ENCODE data around the gene GOLGA6L7. TPM values are rescaled to one million over a fixed set of nuclear protein-coding genes. Genes with fewer than 3 reads are reported as not detected.
"Not testable (repeated sequence)": the region's sequence is repeated elsewhere in the genome, so short reads cannot be mapped to it uniquely, and the experiment has no call there.

The GOLGA6L7 gene
- total and polyA plus RNA-seq, 3 donors from 2014 or later = 4.3 to 15.7 (median 13.6) TPM

DNA sequence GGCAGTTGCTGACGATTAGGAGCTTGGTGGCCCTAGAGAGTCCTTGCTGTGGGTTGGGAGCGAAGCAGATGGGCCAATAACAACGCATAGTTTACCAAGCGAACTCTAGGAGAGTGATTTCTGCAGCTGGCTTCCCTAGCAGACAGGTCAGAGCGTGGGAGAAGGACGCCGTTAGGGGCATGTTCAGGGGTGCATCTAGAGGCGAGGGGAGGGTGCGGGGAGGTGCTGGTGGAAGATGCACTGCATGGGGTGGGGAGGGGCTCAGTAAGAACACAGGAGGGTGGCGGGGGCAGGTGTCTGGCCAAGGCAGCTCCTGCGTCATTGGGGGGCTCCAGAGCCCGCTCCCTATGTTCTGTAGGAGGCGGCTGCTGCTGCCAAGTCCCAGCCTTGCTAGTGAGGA lies 46.2 kb upstream of the GOLGA6L7 start:
- no peaks in the 10 kb centered on the region for H3K4me1 ChIP-seq
- WGBS, 2 donors = 64 to 81% methylated on average over 13 of the region's 13 CpGs
- H3K27me3 ChIP-seq = no peaks in the 10 kb centered on the region
- no peak for DNase-seq
- H3K4me3 ChIP-seq = no peak overlapping the region
- H3K27ac ChIP-seq = no peak overlapping the region
- no peaks in the 10 kb centered on the region for H3K36me3 ChIP-seq (ENCODE audit: low read depth, missing control alignments)
- TF ChIP-seq, protein P1, sequence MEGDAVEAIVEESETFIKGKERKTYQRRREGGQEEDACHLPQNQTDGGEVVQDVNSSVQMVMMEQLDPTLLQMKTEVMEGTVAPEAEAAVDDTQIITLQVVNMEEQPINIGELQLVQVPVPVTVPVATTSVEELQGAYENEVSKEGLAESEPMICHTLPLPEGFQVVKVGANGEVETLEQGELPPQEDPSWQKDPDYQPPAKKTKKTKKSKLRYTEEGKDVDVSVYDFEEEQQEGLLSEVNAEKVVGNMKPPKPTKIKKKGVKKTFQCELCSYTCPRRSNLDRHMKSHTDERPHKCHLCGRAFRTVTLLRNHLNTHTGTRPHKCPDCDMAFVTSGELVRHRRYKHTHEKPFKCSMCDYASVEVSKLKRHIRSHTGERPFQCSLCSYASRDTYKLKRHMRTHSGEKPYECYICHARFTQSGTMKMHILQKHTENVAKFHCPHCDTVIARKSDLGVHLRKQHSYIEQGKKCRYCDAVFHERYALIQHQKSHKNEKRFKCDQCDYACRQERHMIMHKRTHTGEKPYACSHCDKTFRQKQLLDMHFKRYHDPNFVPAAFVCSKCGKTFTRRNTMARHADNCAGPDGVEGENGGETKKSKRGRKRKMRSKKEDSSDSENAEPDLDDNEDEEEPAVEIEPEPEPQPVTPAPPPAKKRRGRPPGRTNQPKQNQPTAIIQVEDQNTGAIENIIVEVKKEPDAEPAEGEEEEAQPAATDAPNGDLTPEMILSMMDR (IDR thresholded peaks at IDR 0.05) = no peak
- no peak for TF ChIP-seq POLR2A (IDR thresholded peaks at IDR 0.05)
- intact Hi-C loops (cut with DNase I; ENCODE audit: low total_unique reads) = no loop called here
- H3K9me3 ChIP-seq = no peaks in the 10 kb centered on the region

DNA sequence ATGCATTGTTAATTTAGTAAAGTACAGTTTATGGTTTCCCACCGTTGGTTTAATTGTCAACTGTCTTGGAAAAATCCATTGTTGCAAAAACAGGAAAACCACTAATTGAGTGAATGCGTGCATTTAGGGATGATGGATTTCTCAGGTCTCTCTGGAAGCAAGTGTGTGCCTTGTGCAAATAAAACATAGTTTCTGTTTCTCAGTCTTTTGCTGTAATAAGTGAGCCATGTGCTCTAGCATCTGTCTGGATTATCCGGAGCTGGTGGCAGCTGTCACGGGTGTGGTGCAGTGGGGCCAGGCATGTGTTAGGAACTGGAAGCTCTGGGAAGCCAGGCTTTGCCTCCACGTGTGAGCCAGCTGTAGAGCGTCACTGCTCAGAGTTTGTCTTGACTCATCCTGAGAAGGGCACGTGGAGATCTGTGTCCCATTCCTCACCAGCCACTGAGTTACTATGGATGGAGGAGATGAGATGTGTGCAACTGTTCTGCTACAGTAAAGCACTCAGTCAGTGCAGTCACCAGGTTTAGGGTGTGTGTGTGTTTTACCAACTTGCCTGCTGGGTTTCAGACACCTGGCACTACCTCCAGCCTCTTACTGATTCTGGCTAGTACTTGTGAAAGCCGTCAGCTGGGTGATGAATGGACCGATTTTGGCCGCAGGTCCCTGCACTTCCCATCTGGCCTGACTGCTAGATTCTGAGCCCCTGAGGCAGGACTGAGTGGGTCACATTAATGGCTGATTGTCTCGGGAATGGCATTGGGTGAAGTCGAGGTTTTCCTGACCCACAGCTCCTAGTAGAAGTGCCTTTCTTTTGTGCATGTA lies 44.6 kb upstream of the GOLGA6L7 start:
- DNase-seq = no peak
- Histone ChIP-seq H3K9me3 (no peaks in the 10 kb centered on the region), H3K36me3 (ENCODE audit: low read depth, missing control alignments) (no peaks in the 10 kb centered on the region), H3K4me1 (no peaks in the 10 kb centered on the region), H3K4me3 (no peak overlapping the region), H3K27me3 (no peaks in the 10 kb centered on the region), H3K27ac (no peak overlapping the region)
- 65 to 69% methylated on average over 9 to 12 of the region's 12 CpGs for WGBS, 2 donors
- TF ChIP-seq, protein P1 (IDR thresholded peaks at IDR 0.05) = no peak
- no peak for TF ChIP-seq POLR2A (IDR thresholded peaks at IDR 0.05)
- intact Hi-C loops (cut with DNase I; ENCODE audit: low total_unique reads) = no loop called here

DNA sequence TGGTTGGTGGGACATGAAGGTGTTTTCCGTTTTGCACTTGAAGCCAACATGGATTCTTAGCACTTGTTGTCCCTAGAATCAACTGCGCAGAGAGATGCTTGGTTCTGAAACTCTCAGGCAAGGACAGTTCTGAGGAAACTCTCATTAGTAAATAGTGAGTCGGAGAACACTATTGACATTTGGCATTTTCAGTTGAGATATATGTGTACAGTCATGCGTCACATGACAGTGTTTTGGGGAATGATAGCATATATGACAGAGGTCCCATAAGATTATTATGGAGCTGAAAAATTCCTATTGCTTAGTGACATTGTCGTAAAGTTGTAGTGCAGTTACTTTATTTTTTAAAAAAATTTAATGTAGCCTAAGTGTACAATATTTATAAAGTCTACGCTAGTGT lies 43.1 kb upstream of the GOLGA6L7 start:
- DNase-seq = no peak
- no peak for TF ChIP-seq POLR2A (IDR thresholded peaks at IDR 0.05)
- TF ChIP-seq, protein P1 (IDR thresholded peaks at IDR 0.05) = no peak
- 91 to 94% methylated on average over 6 of the region's 6 CpGs for WGBS, 2 donors
- intact Hi-C loops (cut with DNase I; ENCODE audit: low total_unique reads) = no loop called here
- H3K9me3 ChIP-seq = no peaks in the 10 kb centered on the region
- no peaks in the 10 kb centered on the region for H3K27me3 ChIP-seq
- H3K27ac ChIP-seq = no peak overlapping the region
- peaks cover 3% of the 10 kb centered on the region for H3K4me1 ChIP-seq
- H3K36me3 ChIP-seq (ENCODE audit: low read depth, missing control alignments) = no peaks in the 10 kb centered on the region
- H3K4me3 ChIP-seq = no peak overlapping the region

DNA sequence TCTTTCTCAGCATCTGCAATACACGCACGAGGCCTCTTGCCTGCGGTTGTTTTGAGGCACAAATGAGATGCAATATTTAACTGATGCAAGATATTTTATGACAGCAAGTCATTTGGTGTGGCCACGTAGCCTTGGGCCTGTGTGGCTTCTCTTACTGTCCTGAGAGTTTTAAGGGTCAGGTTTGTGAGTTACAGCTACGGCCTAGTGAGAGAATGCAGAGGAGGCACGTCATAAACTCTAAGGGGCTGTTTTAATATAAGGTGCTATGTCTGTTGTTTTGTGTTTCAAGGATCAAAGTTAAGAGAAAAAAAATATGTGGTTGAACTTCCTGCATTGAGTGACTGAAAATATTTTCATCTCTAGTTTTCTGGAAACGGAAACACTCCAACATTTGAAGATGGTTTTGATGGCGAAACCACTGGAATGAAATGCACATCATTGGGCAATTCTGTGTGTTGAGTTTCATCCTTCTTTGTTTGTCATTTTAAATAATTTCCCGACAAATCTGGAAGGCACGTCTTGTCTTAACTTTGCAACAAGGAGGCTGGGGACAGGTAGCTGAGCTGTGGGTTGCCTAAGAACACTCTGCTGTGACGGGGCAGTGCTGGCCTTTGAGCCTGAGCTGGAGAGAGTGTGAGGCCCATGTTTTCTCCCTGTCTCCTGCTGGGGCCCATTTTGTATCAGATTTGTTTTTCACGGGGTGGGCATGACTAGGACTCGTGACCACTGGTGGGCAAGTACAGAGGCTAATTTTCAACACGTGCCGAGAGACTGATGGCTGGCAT lies 42.5 kb upstream of the GOLGA6L7 start:
- Histone ChIP-seq H3K36me3 (ENCODE audit: low read depth, missing control alignments) (no peaks in the 10 kb centered on the region), H3K4me1 (peaks cover 4% of the 10 kb centered on the region), H3K4me3 (no peak overlapping the region), H3K27me3 (no peaks in the 10 kb centered on the region), H3K27ac (no peak overlapping the region), H3K9me3 (no peaks in the 10 kb centered on the region)
- TF ChIP-seq, protein P1 (IDR thresholded peaks at IDR 0.05) = no peak
- TF ChIP-seq POLR2A (IDR thresholded peaks at IDR 0.05) = no peak
- no peak for DNase-seq
- intact Hi-C loops (cut with DNase I; ENCODE audit: low total_unique reads) = no loop called here
- WGBS, 2 donors = 88 to 92% methylated on average over 15 of the region's 15 CpGs

DNA sequence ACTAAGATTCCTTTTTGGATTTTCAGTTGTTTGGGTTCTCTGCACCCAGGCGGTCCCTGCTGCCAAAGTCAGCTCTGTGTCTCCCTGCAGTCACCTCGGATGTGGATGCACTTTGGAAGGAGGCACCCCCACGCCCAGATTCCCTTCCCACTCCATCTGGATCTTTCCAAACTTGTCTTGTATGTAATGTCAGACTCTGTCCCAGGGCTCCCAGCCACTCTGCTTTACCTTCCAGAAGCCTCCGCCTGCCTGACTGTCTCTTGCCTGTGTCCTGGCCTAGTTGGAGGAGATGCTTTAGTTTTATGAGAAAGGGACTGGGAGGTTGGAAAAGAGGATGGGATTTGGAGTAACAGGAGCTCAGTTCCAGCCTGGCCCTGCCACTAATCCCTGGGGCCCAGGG lies 41.8 kb upstream of the GOLGA6L7 start:
- H3K36me3 ChIP-seq (ENCODE audit: low read depth, missing control alignments); intact Hi-C loops (cut with DNase I; ENCODE audit: low total_unique reads); H3K4me3 ChIP-seq; H3K27me3 ChIP-seq; H3K27ac ChIP-seq; DNase-seq; H3K4me1 ChIP-seq; H3K9me3 ChIP-seq: not testable (repeated sequence)
- WGBS, 2 donors = 84 to 90% methylated on average over 4 of the region's 4 CpGs

DNA sequence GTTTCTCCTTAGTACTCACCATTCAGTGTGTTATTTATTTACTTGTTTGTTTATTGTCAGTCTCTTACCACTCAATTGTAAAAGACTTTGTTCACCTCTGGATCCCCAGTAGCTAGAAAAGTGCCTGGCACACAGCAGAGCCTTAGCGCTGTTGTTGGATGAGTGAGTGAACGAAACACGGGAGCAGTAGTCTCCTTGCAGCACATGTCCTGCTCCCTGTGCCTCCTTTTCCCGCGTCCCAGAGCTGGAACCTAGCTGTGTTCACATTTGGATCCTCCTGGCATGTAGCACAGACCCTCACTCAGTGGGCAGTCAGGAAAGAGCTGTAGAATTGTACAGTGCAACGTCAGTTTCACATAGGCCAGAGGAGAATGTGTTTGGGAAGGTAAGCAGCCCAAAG lies 41.4 kb upstream of the GOLGA6L7 start:
- H3K4me3 ChIP-seq; H3K27me3 ChIP-seq; DNase-seq; H3K27ac ChIP-seq; H3K36me3 ChIP-seq (ENCODE audit: low read depth, missing control alignments); H3K4me1 ChIP-seq; H3K9me3 ChIP-seq; intact Hi-C loops (cut with DNase I; ENCODE audit: low total_unique reads): not testable (repeated sequence)
- 87 to 94% methylated on average over 6 of the region's 6 CpGs for WGBS, 2 donors

All from testis (tissue), 3 donors.